Measurements from ENCODE around the gene FBXW7. TPM values are rescaled to one million over a fixed set of nuclear protein-coding genes. Genes with fewer than 3 reads are reported as not detected.

FBXW7 gene
- total and polyA plus RNA-seq, 12 donors = 12.1 to 87.6 (median 66.8) TPM

DNA sequence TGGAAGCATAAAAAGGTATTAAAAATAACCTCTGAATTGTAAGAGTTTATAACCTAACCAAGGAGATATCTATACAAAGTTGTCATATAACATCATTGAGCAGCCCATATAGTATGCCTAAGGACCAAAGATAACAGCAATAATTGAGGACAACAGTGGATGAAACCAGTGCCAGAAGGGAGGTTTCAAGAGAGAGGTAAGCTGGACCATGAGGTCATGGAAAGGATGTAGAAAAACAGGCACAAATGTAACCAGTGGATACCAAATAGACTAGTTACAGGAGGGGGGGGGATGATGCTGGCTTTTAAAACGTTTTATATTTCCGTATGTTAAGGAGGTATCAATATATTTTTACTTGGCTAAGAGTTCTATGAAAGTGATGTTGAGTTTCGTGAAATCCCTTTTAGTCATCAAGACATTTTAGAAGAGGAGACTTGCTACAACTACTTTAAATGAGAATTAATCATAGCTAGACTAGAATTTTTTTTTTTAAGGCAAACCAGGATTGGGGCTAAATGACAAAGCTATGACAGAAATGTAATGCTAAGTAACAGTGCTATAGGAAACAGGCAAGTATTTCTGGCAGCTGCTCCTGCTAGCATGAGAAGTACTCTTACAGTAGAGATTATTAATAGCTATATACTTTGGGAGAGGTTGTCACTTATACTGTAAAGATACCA, 161.1 kb downstream of the FBXW7 start:
- Histone ChIP-seq H3K27ac (peak overlapping the region in 5 of 10 donors; percentile 21 to 84 (median 45)), H3K36me3 (no peaks in the 10 kb centered on the region), H3K4me3 (peak overlapping the region in 1 of 10 donors; percentile 12), H3K27me3 (no peaks in the 10 kb centered on the region), H3K9me3 (no peaks in the 10 kb centered on the region), H3K4me1 (peaks cover 0 to 19% (median 6%) of the 10 kb centered on the region in 9 donors)
- no peak for DNase-seq
- intact Hi-C loops (cut with DNase I) = loop anchor here in 3 of 10 donors (10.0 kb wide), 2 partner anchors 330 to 340 kb away; no protein-coding TSS in a partner anchor
- 43 to 63% methylated on average over 3 of the region's 3 CpGs for WGBS, 2 donors
- TF ChIP-seq, protein P1, sequence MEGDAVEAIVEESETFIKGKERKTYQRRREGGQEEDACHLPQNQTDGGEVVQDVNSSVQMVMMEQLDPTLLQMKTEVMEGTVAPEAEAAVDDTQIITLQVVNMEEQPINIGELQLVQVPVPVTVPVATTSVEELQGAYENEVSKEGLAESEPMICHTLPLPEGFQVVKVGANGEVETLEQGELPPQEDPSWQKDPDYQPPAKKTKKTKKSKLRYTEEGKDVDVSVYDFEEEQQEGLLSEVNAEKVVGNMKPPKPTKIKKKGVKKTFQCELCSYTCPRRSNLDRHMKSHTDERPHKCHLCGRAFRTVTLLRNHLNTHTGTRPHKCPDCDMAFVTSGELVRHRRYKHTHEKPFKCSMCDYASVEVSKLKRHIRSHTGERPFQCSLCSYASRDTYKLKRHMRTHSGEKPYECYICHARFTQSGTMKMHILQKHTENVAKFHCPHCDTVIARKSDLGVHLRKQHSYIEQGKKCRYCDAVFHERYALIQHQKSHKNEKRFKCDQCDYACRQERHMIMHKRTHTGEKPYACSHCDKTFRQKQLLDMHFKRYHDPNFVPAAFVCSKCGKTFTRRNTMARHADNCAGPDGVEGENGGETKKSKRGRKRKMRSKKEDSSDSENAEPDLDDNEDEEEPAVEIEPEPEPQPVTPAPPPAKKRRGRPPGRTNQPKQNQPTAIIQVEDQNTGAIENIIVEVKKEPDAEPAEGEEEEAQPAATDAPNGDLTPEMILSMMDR (IDR thresholded peaks at IDR 0.05) = no peak
- peak in 6 of 8 donors; percentile 40 to 80 (median 54) for ATAC-seq

DNA sequence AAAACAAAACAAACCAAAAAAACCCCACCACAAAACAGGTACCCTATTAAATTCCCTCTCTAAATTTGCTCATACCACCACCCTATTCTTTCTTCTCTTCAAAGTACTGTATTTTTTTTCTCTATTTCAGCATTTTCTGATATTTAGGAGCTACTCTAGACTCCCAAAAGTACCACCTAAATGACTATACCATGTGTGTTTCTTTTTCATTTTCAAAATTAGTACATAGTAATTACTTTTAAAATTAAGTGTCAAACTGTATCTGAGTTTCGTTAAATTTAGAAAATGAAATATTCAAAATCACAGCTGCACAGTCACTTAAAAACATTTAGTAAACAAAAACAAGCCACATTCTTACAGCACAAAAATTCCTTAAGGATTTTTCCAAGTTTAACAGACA, 161.7 kb downstream of the FBXW7 start:
- 52 to 66% methylated on average over 1 of the region's 1 CpG for WGBS, 2 donors
- Histone ChIP-seq H3K4me1 (peaks cover 0 to 25% (median 6%) of the 10 kb centered on the region in 9 donors), H3K27me3 (no peaks in the 10 kb centered on the region), H3K9me3 (no peaks in the 10 kb centered on the region), H3K36me3 (no peaks in the 10 kb centered on the region), H3K27ac (peak overlapping the region in 5 of 10 donors; percentile 21 to 84 (median 45)), H3K4me3 (peak overlapping the region in 1 of 10 donors; percentile 25)
- no peak for ATAC-seq
- TF ChIP-seq, protein P1 (IDR thresholded peaks at IDR 0.05) = no peak
- no peak for DNase-seq
- intact Hi-C loops (cut with DNase I) = loop anchor here in 3 of 10 donors (10.0 kb wide), 2 partner anchors 329 to 339 kb away; no protein-coding TSS in a partner anchor

DNA sequence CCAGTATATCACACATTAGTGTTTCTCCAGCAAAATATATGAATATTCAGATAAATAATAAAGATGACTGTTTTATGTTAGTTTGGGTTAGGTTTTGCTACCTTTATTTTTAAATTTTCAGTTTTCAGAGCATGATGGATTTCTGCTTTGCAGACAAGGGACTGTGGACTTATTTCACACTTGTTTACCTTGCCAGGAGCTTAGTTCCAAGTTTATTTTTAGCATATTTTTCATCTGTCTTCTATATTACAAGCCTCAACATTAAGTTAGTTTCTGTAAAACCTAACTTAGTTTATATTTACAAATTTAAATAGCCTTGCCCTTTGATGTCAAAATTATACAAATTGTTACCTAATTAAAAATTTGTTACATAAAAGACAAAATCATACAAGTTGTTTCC, 163.4 kb downstream of the FBXW7 start:
- intact Hi-C loops (cut with DNase I) = loop anchor here in 3 of 10 donors (10.0 kb wide), 2 partner anchors 328 to 338 kb away; no protein-coding TSS in a partner anchor

DNA sequence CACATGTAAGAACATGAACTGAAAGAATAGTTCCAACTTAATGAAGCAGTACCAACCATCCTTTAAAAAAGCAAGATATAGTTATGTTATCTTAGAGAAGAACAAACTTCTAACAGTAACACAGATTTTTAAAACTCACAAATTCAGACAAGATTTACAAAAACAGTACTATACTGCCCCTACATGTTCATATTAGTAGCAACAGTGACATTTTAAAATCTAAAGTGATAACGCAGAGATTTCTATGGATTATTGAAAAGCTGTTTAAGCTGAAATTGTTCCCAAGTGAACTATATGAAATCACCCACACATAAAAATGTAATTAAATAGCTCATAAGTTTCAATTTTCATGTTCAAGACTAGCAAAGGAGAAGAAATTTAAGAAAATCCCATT, 166.0 kb downstream of the FBXW7 start:
- H3K9me3 ChIP-seq = peaks cover 0 to 8% (median 0%) of the 10 kb centered on the region in 11 donors
- intact Hi-C loops (cut with DNase I) = loop anchor here in 4 of 10 donors (10.0 kb wide), 3 partner anchors 325 to 345 kb away; no protein-coding TSS in a partner anchor
- peaks cover 0 to 11% (median 0%) of the 10 kb centered on the region in 9 donors for H3K36me3 ChIP-seq
- peaks cover 0 to 30% (median 4%) of the 10 kb centered on the region in 9 donors for H3K4me1 ChIP-seq
- no peak for ATAC-seq
- DNase-seq = no peak
- TF ChIP-seq, protein P1 (IDR thresholded peaks at IDR 0.05) = peak in 7 of 9 donors; percentile 23 to 55 (median 40)
- no peak overlapping the region for H3K4me3 ChIP-seq
- no peak overlapping the region for H3K27ac ChIP-seq
- no peaks in the 10 kb centered on the region for H3K27me3 ChIP-seq
- WGBS, 2 donors = 53 to 71% methylated on average over 1 of the region's 1 CpG

More for the DNA sequence above, 163.4 kb downstream of the FBXW7 start:
- H3K4me3 ChIP-seq = no peak overlapping the region
- H3K27me3 ChIP-seq = no peaks in the 10 kb centered on the region
- H3K9me3 ChIP-seq = no peaks in the 10 kb centered on the region
- TF ChIP-seq, protein P1 (IDR thresholded peaks at IDR 0.05) = no peak
- ATAC-seq = no peak
- peak overlapping the region in 4 of 10 donors; percentile 8 to 48 (median 40) for H3K27ac ChIP-seq
- DNase-seq = no peak
- peaks cover 0 to 30% (median 4%) of the 10 kb centered on the region in 9 donors for H3K4me1 ChIP-seq
- no peaks in the 10 kb centered on the region for H3K36me3 ChIP-seq
